B cell (primary cell): ENCODE data around the gene MAP1LC3B2.

Experiments
- EZH2 ChIP-seq: IDR thresholded peaks from 2 replicates; pipeline ENCODE4 v1.6.1; 2012; ENCODE audit warnings: borderline replicate concordance, low read depth, mild to moderate bottlenecking, moderate library complexity, low read length; ENCODE audit not compliant: insufficient read depth, poor library complexity, severe bottlenecking
- TF ChIP-seq, protein P1 (sequence below): fragments of 200-600 bp; IDR thresholded peaks from one replicate; pipeline ENCODE4 v1.8.0; 2022; ENCODE audit warnings: antibody characterized with exemption, mild to moderate bottlenecking

DNA sequence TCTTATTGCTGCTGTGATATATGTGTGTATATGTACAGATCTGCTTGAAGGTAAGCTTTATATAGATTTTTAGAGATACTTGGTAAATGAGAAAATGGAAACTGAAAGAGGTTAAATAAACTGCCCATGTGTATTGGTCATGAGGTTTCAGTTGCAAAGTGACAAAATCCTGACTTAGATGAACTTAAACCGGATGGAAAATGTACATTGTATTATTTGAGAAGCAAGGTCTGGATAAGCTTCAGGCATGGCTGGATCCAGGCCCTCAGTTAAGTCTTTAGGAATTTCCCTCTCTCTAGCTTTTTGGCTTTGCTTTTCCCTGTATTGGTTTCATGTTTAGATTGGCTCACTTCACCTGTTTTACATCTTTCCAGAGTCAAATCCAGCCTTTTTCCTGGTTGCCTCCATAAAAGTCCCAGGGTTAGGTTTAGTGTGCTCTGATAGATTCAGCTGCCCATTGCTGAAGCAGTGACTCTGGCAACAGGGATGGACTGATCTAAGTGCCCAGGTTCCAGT is 21.0 kb upstream of the MAP1LC3B2 start:
- TF ChIP-seq, protein P1, sequence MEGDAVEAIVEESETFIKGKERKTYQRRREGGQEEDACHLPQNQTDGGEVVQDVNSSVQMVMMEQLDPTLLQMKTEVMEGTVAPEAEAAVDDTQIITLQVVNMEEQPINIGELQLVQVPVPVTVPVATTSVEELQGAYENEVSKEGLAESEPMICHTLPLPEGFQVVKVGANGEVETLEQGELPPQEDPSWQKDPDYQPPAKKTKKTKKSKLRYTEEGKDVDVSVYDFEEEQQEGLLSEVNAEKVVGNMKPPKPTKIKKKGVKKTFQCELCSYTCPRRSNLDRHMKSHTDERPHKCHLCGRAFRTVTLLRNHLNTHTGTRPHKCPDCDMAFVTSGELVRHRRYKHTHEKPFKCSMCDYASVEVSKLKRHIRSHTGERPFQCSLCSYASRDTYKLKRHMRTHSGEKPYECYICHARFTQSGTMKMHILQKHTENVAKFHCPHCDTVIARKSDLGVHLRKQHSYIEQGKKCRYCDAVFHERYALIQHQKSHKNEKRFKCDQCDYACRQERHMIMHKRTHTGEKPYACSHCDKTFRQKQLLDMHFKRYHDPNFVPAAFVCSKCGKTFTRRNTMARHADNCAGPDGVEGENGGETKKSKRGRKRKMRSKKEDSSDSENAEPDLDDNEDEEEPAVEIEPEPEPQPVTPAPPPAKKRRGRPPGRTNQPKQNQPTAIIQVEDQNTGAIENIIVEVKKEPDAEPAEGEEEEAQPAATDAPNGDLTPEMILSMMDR, result no peak
- TF ChIP-seq EZH2, result no peak
